DOHH2 (cell line): ENCODE data around the gene CFAP74.

Source experiments
- H3F3A ChIP-seq: fragments of 200-600 bp; sonication (generic), shearing (Covaris generic); 2 replicates; pipeline ENCODE4 v1.6.0; 2016; ENCODE audit warnings: antibody characterized with exemption, mild to moderate bottlenecking; ENCODE audit not compliant: control insufficient read depth, insufficient read depth
- H3K27ac ChIP-seq: fragments of 200-600 bp; sonication (generic); 2 replicates; pipeline ENCODE4 v1.5.1; 2014; ENCODE audit warnings: low read depth, mild to moderate bottlenecking, low read length, moderate library complexity
- H3K27me3 ChIP-seq: fragments of 200-600 bp; sonication (generic); 2 replicates; pipeline ENCODE4 v1.6.1; 2014; ENCODE audit warnings: mild to moderate bottlenecking, low read length, mixed read lengths; ENCODE audit not compliant: control insufficient read depth
- H3K36me3 ChIP-seq: fragments of 200-600 bp; sonication (generic); 2 replicates; pipeline ENCODE4 v1.6.1; 2014; ENCODE audit warnings: mild to moderate bottlenecking, low read length, moderate library complexity, mixed read lengths; ENCODE audit not compliant: control insufficient read depth
- H3K4me1 ChIP-seq: fragments of 200-600 bp; sonication (generic); 2 replicates; pipeline ENCODE4 v1.6.1; 2014; ENCODE audit warnings: mild to moderate bottlenecking, low read length, mixed read lengths; ENCODE audit not compliant: control insufficient read depth
- H3K4me2 ChIP-seq: fragments of 200-600 bp; sonication (generic); 2 replicates; pipeline ENCODE4 v1.6.0; 2014; ENCODE audit warnings: mild to moderate bottlenecking, low read length, moderate library complexity
- H3K4me3 ChIP-seq: fragments of 200-600 bp; sonication (generic); 2 replicates; pipeline ENCODE4 v1.5.1; 2014; ENCODE audit warnings: mild to moderate bottlenecking, low read length, mixed read lengths
- H3K79me2 ChIP-seq: fragments of 200-600 bp; sonication (generic); 2 replicates; pipeline ENCODE4 v1.6.1; 2014; ENCODE audit warnings: mild to moderate bottlenecking, low read length, mixed read lengths; ENCODE audit not compliant: control insufficient read depth
- H3K9me2 ChIP-seq: fragments of 200-600 bp; sonication (generic); replicated peaks from 2 replicates; pipeline ENCODE4 v1.6.1; 2014; ENCODE audit warnings: mild to moderate bottlenecking, low read length, mixed read lengths; ENCODE audit not compliant: control insufficient read depth
- H3K9me3 ChIP-seq: fragments of 200-600 bp; sonication (generic); 2 replicates; pipeline ENCODE4 v1.6.1; 2014; ENCODE audit warnings: antibody characterized with exemption, low read length, mixed read lengths; ENCODE audit not compliant: control insufficient read depth, insufficient read depth
- H4K20me1 ChIP-seq: fragments of 200-600 bp; sonication (generic); 2 replicates; pipeline ENCODE4 v1.6.0; 2014; ENCODE audit warnings: low read depth, mild to moderate bottlenecking, antibody characterized with exemption, low read length, moderate library complexity; ENCODE audit not compliant: control insufficient read depth, insufficient read depth
- EZH2phosphoT487 ChIP-seq: fragments of 200-600 bp; sonication (generic); IDR thresholded peaks from 2 replicates; pipeline ENCODE4 v1.6.1; 2017; ENCODE audit warnings: borderline replicate concordance, mild to moderate bottlenecking, antibody characterized with exemption, low read length, moderate library complexity, mixed read lengths
- TF ChIP-seq, protein P1 (sequence below): fragments of 200-600 bp; sonication (generic); IDR thresholded peaks from one replicate; pipeline ENCODE4 v1.5.1; 2014; ENCODE audit warnings: antibody characterized with exemption, mild to moderate bottlenecking, low read depth, low read length; ENCODE audit not compliant: poor library complexity, severe bottlenecking

The CFAP74 gene

DNA sequence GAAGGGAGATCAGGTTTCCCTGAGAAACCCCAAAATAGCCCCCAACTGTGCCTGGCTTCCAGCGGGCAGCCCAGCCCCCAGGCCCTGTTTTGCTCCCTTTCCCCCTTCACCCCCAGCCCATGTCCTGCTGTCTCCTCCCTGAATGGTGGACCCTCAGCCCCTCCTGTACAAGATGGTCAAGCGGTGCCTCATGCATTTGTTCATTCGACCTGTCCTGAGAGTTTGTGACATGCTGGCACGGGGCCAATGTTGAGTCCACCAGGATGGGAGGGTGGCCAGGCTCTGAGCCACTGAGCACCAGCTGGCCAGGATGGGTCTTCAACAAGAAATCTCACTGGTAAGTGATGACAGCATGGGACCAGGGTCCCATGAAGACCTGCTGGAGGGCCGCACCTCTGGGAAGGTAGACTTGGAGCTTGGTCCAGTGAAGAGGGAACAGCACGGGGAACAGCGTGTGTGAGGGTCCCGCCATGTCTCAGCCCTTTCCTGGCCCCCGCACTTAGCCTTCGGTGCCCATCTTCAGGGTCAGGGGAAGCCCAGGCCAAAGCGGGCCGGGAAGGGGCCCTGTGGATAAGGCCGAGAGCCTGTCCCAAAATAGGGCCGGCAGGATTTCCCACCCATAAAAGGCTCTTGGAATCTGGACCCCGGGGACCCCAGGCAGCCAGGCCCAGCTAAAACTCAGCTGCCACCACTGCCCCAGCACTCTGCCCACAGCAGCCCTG lies 88.5 kb downstream of the CFAP74 start, which contains the start of gene CALML6:
Gene CALML6 (plus strand): TSS at position 290 of the 722 bp plus-strand sequence. CDS start 21 bp downstream, at position 311.
- Histone ChIP-seq H3K4me1 (peaks cover 16% of the 10 kb centered on the region), H3K79me2 (no peaks in the 10 kb centered on the region), H3K27ac (no peak within 1 kb of the TSS)

DNA sequence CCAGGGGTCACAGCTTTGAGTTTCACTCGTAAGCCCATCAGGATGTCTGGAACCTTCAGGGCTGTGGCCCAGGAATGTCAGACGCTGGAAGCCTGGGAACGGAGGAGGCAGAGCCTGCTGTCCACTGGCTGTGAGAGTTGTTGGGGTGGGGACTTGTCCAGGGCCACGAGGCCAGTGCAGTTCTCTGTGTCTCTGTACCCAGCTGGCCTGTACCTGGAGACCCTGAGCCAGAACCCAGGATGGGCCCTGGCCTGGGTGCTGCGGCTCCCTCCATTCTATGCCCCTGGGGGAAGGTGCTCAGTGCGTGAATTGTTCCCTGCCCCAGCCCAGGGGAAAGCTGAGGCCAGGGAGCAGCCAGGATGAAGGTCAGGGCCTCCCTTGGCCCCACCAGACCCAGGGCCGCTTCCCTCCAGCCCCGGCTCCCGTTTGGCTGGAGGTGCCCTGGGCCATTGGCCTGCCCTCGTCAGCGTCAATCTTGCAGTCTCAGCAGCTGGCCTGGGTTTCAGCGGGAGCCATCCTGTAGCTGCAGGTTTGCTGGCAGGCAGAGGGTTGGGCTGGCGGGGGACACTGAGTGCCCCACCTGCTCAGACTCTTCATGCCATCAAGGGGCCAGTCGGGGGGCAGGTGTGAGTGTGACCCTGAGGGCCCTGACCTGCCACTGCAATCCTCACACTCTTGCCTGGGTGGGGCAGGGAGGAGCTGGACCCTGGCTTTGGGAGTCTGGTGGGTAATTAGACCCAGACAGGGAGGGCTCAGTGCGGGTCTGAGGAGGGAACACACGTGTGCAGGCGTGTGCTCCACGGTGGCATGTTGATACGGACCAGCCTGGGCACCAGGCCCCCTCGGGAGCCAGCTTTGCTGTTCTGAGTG lies 89.2 kb downstream of the CFAP74 start:
- TF ChIP-seq EZH2phosphoT487, result no peak
- TF ChIP-seq, protein P1, sequence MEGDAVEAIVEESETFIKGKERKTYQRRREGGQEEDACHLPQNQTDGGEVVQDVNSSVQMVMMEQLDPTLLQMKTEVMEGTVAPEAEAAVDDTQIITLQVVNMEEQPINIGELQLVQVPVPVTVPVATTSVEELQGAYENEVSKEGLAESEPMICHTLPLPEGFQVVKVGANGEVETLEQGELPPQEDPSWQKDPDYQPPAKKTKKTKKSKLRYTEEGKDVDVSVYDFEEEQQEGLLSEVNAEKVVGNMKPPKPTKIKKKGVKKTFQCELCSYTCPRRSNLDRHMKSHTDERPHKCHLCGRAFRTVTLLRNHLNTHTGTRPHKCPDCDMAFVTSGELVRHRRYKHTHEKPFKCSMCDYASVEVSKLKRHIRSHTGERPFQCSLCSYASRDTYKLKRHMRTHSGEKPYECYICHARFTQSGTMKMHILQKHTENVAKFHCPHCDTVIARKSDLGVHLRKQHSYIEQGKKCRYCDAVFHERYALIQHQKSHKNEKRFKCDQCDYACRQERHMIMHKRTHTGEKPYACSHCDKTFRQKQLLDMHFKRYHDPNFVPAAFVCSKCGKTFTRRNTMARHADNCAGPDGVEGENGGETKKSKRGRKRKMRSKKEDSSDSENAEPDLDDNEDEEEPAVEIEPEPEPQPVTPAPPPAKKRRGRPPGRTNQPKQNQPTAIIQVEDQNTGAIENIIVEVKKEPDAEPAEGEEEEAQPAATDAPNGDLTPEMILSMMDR, result no peak
- Histone ChIP-seq H3K27ac (no peak overlapping the region), H3K9me3 (no peaks in the 10 kb centered on the region), H3K4me1 (peaks cover 18% of the 10 kb centered on the region), H4K20me1 (no peaks in the 10 kb centered on the region), H3F3A (no peaks in the 10 kb centered on the region), H3K4me3 (no peak overlapping the region), H3K4me2 (no peak overlapping the region), H3K79me2 (no peaks in the 10 kb centered on the region), H3K27me3 (peaks cover 16% of the 10 kb centered on the region; the same call in 1 of the 2 replicates), H3K9me2 (no peaks in the 10 kb centered on the region), H3K36me3 (no peaks in the 10 kb centered on the region)

More for the DNA sequence above, 88.5 kb downstream of the CFAP74 start, which contains the start of gene CALML6:
- Histone ChIP-seq H3K9me2 (no peaks in the 10 kb centered on the region), H3K4me3 (no peak within 1 kb of the TSS), H4K20me1 (no peaks in the 10 kb centered on the region), H3K9me3 (no peaks in the 10 kb centered on the region), H3K36me3 (no peaks in the 10 kb centered on the region), H3K27me3 (peaks cover 16% of the 10 kb centered on the region; the same call in 1 of the 2 replicates), H3F3A (no peaks in the 10 kb centered on the region), H3K4me2 (no peak within 1 kb of the TSS)
- TF ChIP-seq, protein P1, result no peak
- no peak for TF ChIP-seq EZH2phosphoT487

DNA sequence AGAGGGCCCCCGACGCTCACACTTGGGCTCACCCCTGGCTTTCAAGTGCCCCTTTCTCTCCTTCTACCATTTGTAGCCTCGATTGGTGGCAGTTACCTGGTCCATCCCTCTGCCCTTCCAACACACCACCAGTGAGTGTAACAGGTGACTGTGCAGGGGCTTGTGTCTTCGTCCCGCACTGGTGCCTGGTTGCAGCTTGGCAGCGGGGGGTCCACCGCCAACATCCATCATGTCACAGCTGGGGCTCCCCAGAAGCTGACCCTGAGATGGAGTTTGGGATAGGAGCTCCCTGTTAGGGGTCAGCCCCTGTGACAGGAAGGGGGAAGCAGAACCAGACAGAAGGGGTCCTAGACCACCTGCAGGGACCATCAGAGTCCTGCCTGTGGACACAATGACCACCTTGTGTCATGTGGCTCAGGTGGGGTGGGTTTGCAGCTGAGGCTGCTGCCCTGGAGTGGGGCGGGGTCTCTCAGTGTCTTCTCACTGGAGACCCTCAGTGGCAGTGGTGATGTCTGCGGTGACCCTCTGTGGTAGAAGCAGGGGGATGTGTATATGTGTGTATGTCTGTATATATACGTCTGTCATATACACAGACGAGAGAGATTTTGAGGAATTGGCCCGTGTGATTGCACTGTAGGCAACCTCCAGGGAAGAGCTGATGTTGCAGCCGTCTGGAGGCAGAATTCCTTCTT lies 92.1 kb downstream of the CFAP74 start:
- Histone ChIP-seq H3K27ac (no peak overlapping the region), H3K79me2 (peaks cover 7% of the 10 kb centered on the region), H3K9me2 (no peaks in the 10 kb centered on the region), H3K4me2 (no peak overlapping the region), H3K27me3 (peaks cover 9% of the 10 kb centered on the region; the same call in 1 of the 2 replicates), H3F3A (no peaks in the 10 kb centered on the region; the same call in 1 of the 2 replicates), H3K9me3 (no peaks in the 10 kb centered on the region), H3K4me1 (peaks cover 32% of the 10 kb centered on the region), H3K4me3 (no peak overlapping the region), H3K36me3 (no peaks in the 10 kb centered on the region), H4K20me1 (no peaks in the 10 kb centered on the region)
- no peak for TF ChIP-seq EZH2phosphoT487
- TF ChIP-seq, protein P1, result no peak
